Neural progenitor cell (in vitro differentiated cells): ENCODE data around the gene ELL. TPM values are rescaled to one million over a fixed set of nuclear protein-coding genes. Genes with fewer than 3 reads are reported as not detected.

Experiments used
- DNase-seq: peaks from one replicate; pipeline ENCODE4 v3.0.0-alpha.2; 2016; ENCODE audit warnings: low spot score
- H2AFZ ChIP-seq: fragments of 200-600 bp; sonication (generic); replicated peaks from 2 replicates; pipeline ENCODE4 v1.6.1; 2016; ENCODE audit warnings: antibody characterized with exemption
- H3F3A ChIP-seq: fragments of 200-600 bp; sonication (generic); 2 replicates; pipeline ENCODE4 v1.6.1; 2016; ENCODE audit warnings: antibody characterized with exemption, low read depth
- H3K27ac ChIP-seq: fragments of 200-600 bp; sonication (generic); 2 replicates; pipeline ENCODE4 v1.5.1; 2016; ENCODE audit warnings: mild to moderate bottlenecking
- H3K27me3 ChIP-seq: fragments of 200-600 bp; sonication (generic); 2 replicates; pipeline ENCODE4 v1.6.1; 2016; ENCODE audit warnings: mild to moderate bottlenecking, moderate library complexity
- H3K36me3 ChIP-seq: fragments of 200-600 bp; sonication (generic); 2 replicates; pipeline ENCODE4 v1.5.1; 2016
- H3K4me1 ChIP-seq: fragments of 200-600 bp; sonication (generic); 2 replicates; pipeline ENCODE4 v1.6.1; 2016; ENCODE audit warnings: mixed run types
- H3K4me2 ChIP-seq: fragments of 200-600 bp; sonication (generic); 2 replicates; pipeline ENCODE4 v1.6.1; 2016
- H3K4me3 ChIP-seq: fragments of 200-600 bp; sonication (generic); 2 replicates; pipeline ENCODE4 v1.5.1; 2016
- H3K79me2 ChIP-seq: fragments of 200-600 bp; sonication (generic); 2 replicates; pipeline ENCODE4 v1.6.1; 2016; ENCODE audit warnings: low read depth
- H3K9ac ChIP-seq: fragments of 200-600 bp; sonication (generic); 2 replicates; pipeline ENCODE4 v1.6.1; 2016
- H3K9me3 ChIP-seq: fragments of 200-600 bp; sonication (generic); 2 replicates; pipeline ENCODE4 v1.5.1; 2016; ENCODE audit warnings: low read depth
- H4K20me1 ChIP-seq: fragments of 200-600 bp; sonication (generic); 2 replicates; pipeline ENCODE4 v1.6.1; 2016; ENCODE audit warnings: low read depth
- H3K27ac Mint-ChIP-seq: 3 replicates; pipeline ENCODE4 v1.8.0; 2021; ENCODE audit warnings: mixed read lengths
- H3K27me3 Mint-ChIP-seq: 2 replicates; pipeline ENCODE4 v1.8.0; 2022; ENCODE audit warnings: low read depth, mild to moderate bottlenecking, inconsistent platforms, moderate library complexity, mixed read lengths; ENCODE audit not compliant: insufficient read depth
- H3K36me3 Mint-ChIP-seq: 3 replicates; pipeline ENCODE4 v1.8.0; 2021; ENCODE audit warnings: mixed read lengths
- H3K4me1 Mint-ChIP-seq: 3 replicates; pipeline ENCODE4 v1.8.0; 2021; ENCODE audit warnings: mixed read lengths
- H3K4me3 Mint-ChIP-seq: 3 replicates; pipeline ENCODE4 v1.8.0; 2021; ENCODE audit warnings: mild to moderate bottlenecking, moderate library complexity, mixed read lengths
- H3K9me3 Mint-ChIP-seq: 3 replicates; pipeline ENCODE4 v1.8.0; 2020; ENCODE audit warnings: mixed read lengths
- CTCF ChIP-seq: fragments of 200-600 bp; sonication (generic); IDR thresholded peaks from 2 replicates; pipeline ENCODE4 v1.5.1; 2017; ENCODE audit warnings: antibody characterized with exemption, mild to moderate bottlenecking
- EZH2 ChIP-seq: fragments of 200-600 bp; sonication (generic); IDR thresholded peaks from 2 replicates; pipeline ENCODE4 v1.6.1; 2017; ENCODE audit warnings: antibody characterized with exemption, mild to moderate bottlenecking, moderate library complexity
- EZH2phosphoT487 ChIP-seq: fragments of 200-600 bp; sonication (generic); IDR thresholded peaks from 2 replicates; pipeline ENCODE4 v1.6.1; 2017; ENCODE audit warnings: antibody characterized with exemption
- total RNA-seq: library from RNA; depleted of rRNA; stranded (reverse); fragments of >200 nt; gene quantifications from 2 replicates; pipeline ENCODE4 v1.2.3, GENCODE V29; 2015; ENCODE audit warnings: low replicate concordance

Gene ELL
- total RNA-seq, 1 donor from 2014 or later: 2.9 TPM

DNA sequence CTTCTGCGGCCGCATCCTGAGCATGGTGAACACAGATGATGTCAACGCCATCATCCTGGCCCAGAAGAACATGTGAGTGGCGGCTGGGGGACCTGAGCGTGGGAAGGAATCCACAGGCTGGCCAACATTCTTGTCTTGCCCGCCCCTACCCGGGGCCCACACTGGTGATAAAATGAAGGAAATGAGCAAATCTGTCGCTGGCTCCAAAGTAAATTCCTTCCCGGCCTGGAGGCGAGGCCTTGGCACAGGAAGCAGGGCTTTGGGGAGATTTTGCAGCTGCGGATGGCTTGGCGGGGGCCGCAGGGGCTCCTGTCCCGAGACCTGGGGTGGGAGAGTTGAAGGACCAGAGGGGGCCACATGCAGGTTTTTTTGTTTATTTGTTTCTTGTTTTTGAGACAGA lies 40.2 kb upstream of the ELL start:
- H3K36me3 Mint-ChIP-seq: peaks cover 9% of the 10 kb centered on the region
- no peaks in the 10 kb centered on the region for H3K27me3 Mint-ChIP-seq
- Histone ChIP-seq H3K9me3 (no peaks in the 10 kb centered on the region), H3K27me3 (no peaks in the 10 kb centered on the region), H3K36me3 (no peaks in the 10 kb centered on the region), H3K4me1 (no peaks in the 10 kb centered on the region), H2AFZ (no peak overlapping the region), H3K79me2 (peaks cover 29% of the 10 kb centered on the region), H4K20me1 (peaks cover 9% of the 10 kb centered on the region), H3F3A (peaks cover 12% of the 10 kb centered on the region), H3K4me2 (no peak overlapping the region), H3K4me3 (no peak overlapping the region), H3K27ac (no peak overlapping the region), H3K9ac (no peak overlapping the region)
- H3K27ac Mint-ChIP-seq: no peak overlapping the region
- no peak overlapping the region for H3K4me3 Mint-ChIP-seq
- H3K4me1 Mint-ChIP-seq: peaks cover 8% of the 10 kb centered on the region
- TF ChIP-seq EZH2phosphoT487 (no peak), CTCF (no peak), EZH2 (no peak)
- no peak for DNase-seq
- no peaks in the 10 kb centered on the region for H3K9me3 Mint-ChIP-seq

DNA sequence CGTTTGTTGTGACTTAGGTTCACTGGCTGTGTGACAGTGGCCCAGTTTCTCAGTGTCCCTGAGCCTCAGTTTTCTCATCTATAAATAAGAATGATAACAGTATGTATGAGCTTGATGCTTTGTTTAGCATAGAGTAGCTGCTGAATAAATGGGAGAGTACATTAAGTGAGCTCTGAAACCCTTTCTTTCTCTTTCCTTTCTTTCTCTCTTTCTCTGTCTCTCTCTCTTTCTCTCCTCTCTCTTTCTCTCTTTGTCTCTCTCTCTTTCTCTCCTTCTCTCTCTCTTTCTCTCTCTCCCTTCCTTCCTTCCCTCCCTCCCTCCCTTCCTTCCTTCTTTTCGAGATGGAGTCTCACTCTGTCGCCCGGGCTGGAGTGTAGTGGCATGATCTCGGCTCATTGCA lies 37.8 kb upstream of the ELL start:
- no peak for DNase-seq
- Mint-ChIP-seq H3K4me1 (peaks cover 8% of the 10 kb centered on the region), H3K27ac (no peak overlapping the region), H3K36me3 (peaks cover 6% of the 10 kb centered on the region), H3K4me3 (peak overlapping the region; percentile 94), H3K9me3 (no peaks in the 10 kb centered on the region), H3K27me3 (no peaks in the 10 kb centered on the region)
- Histone ChIP-seq H4K20me1 (peaks cover 9% of the 10 kb centered on the region), H3K4me2 (no peak overlapping the region), H3K4me3 (no peak overlapping the region), H3K36me3 (no peaks in the 10 kb centered on the region), H3F3A (peaks cover 20% of the 10 kb centered on the region), H3K27ac (no peak overlapping the region), H3K27me3 (no peaks in the 10 kb centered on the region), H3K79me2 (peaks cover 29% of the 10 kb centered on the region), H2AFZ (no peak overlapping the region), H3K4me1 (no peaks in the 10 kb centered on the region), H3K9ac (no peak overlapping the region), H3K9me3 (no peaks in the 10 kb centered on the region)
- TF ChIP-seq EZH2 (no peak), CTCF (no peak)

- Mint-ChIP-seq H3K36me3 (peaks cover 3% of the 10 kb centered on the region), H3K9me3 (no peaks in the 10 kb centered on the region), H3K4me1 (peaks cover 8% of the 10 kb centered on the region), H3K4me3 (peak overlapping the region; percentile 94), H3K27me3 (no peaks in the 10 kb centered on the region), H3K27ac (peak overlapping the region; percentile 78)
- Histone ChIP-seq H3K27me3 (no peaks in the 10 kb centered on the region), H3K4me1 (no peaks in the 10 kb centered on the region), H3K4me2 (peak overlapping the region; percentile 86), H3K9me3 (no peaks in the 10 kb centered on the region), H3K79me2 (peaks cover 29% of the 10 kb centered on the region), H3K4me3 (peak overlapping the region; percentile 67), H3K9ac (peak overlapping the region; percentile 47), H3K36me3 (no peaks in the 10 kb centered on the region), H3F3A (peaks cover 20% of the 10 kb centered on the region), H3K27ac (no peak overlapping the region), H4K20me1 (peaks cover 9% of the 10 kb centered on the region), H2AFZ (no peak overlapping the region)
- TF ChIP-seq EZH2: no peak
- TF ChIP-seq CTCF: no peak
- no peak for TF ChIP-seq EZH2phosphoT487
- no peak for DNase-seq
These were observed 36.7 kb upstream of the ELL start for GRCh38 chr19:18558604-18559003.

- H3K9me3 Mint-ChIP-seq: no peaks in the 10 kb centered on the region
- H3K4me3 Mint-ChIP-seq: peak overlapping the region; percentile 94
- no peaks in the 10 kb centered on the region for H3K27me3 Mint-ChIP-seq
- peak overlapping the region; percentile 86 for H3K4me2 ChIP-seq
- H3K27me3 ChIP-seq: no peaks in the 10 kb centered on the region
- H3F3A ChIP-seq: peaks cover 20% of the 10 kb centered on the region
- no peaks in the 10 kb centered on the region for H3K9me3 ChIP-seq
- H3K79me2 ChIP-seq: peaks cover 29% of the 10 kb centered on the region
- H3K4me3 ChIP-seq: peak overlapping the region; percentile 67
- H3K36me3 Mint-ChIP-seq: peaks cover 3% of the 10 kb centered on the region
- no peak overlapping the region for H3K27ac ChIP-seq
- TF ChIP-seq CTCF (no peak), EZH2phosphoT487 (no peak), EZH2 (no peak)
- H3K9ac ChIP-seq: peak overlapping the region; percentile 47
- no peak for DNase-seq
- H3K4me1 Mint-ChIP-seq: peaks cover 8% of the 10 kb centered on the region
- no peak overlapping the region for H2AFZ ChIP-seq
- peak overlapping the region; percentile 78 for H3K27ac Mint-ChIP-seq
- peaks cover 9% of the 10 kb centered on the region for H4K20me1 ChIP-seq
- no peaks in the 10 kb centered on the region for H3K36me3 ChIP-seq
- H3K4me1 ChIP-seq: no peaks in the 10 kb centered on the region
These were observed 36.3 kb upstream of the ELL start for GRCh38 chr19:18558202-18558555.
